HG03103 (cell line): ENCODE measurements around the gene LIFR.

Experiments
- ATAC-seq: cut with Tn5 transposase; IDR thresholded peaks from one replicate; pipeline ENCODE4 v1.9.1; 2021; ENCODE audit warnings: low read depth; ENCODE audit not compliant: unreplicated experiment

LIFR gene

GRCh38 chr5:38446029-38446522, 110.4 kb downstream of the LIFR start:
- no peak for ATAC-seq

GRCh38 chr5:38445374-38446028, 110.9 kb downstream of the LIFR start:
- ATAC-seq, result no peak

DNA sequence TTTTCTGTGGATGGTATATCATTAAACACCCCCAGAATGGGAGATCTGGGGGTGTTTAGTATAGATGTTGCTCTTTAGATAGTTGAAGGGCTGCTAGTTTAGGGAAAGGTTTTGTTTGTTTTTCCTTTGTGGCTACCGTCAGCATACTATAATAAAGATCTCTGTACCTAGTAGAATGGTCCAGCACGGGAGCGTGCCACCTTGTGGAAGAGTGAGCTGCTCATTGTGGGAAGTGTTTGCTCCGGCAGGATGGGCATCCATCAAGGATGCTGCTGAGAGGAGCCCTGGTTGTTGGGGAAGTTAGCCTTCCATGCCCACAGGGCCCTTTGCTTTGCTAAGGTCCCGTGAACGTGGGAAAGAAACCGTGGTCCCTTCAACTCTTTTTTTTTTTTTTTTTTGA, 113.1 kb downstream of the LIFR start:
- no peak for ATAC-seq

GRCh38 chr5:38442247-38442573, 114.2 kb downstream of the LIFR start:
- no peak for ATAC-seq

GRCh38 chr5:38441453-38442246, 114.8 kb downstream of the LIFR start:
- ATAC-seq, result peak; percentile 97

- no peak for ATAC-seq
Observed at GRCh38 chr5:38438757-38439156, 117.7 kb downstream of the LIFR start.

GRCh38 chr5:38434966-38435705, 121.3 kb downstream of the LIFR start:
- no peak for ATAC-seq

DNA sequence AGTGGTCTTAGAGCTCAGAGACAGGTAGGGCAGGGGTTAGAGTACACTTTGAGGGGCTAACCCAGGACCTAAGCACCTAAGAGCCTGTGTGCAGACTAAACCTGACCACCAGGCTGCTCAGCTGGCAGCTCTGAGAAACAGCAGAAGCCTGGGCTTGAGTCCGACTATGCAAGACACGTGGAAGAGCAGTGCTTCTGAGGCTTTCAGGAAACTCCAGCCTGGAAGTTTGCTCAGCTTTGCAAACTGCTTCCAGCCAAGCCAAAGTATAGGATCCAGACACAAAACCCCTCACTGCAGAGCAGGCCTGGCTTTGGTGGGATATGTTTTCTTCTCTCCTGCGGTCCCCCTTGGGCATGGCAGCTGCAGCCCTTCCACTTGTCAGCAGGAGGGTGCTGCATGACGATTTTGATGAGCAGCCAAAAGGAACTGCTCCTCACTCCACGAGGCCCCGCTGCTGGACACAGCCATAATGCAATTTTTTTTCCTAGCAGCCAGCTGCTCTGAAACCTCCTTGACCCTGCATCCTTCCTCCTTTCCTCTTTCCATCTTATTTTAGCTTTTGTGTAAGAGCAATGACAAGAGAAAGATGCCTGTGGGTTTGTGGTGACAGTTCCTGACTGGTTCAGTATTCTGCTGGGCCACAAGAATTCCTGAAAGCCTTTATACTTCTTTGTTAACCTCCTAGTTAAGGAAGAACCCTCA, 123.1 kb downstream of the LIFR start:
- ATAC-seq, result no peak

GRCh38 chr5:38431242-38431853, 125.1 kb downstream of the LIFR start:
- ATAC-seq, result no peak

GRCh38 chr5:38426986-38427950, 129.2 kb downstream of the LIFR start:
- ATAC-seq, result no peak

DNA sequence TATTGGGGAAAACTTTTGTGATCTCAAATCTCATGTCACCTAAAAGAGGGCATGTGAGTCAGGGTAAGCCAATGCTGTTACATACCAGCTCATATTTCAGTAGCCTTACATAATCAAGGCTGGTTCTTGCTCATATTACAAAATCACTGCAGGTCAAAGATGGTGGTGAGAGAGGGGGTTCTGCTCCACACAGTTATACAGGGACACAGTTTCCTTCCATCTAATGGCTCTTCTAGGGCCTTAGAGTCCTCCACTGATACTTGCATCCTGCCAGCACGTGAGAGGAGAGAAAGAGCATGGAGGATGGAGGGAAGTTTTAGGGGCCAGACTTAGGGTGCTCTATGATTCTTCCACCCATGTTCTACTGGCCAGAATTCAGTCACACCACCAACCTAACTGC, 130.0 kb downstream of the LIFR start:
- no peak for ATAC-seq
